Stimulated activated CD8-positive, alpha-beta memory T cell treated with anti-CD3 and anti-CD28 coated beads, Interleukin-12 subunit alpha, Interleukin-12 subunit beta, amount 100 ng/mL, for 4 hours (primary cell): ENCODE results near the gene PNP.

Experiments
- DNase-seq: peaks from one replicate; pipeline ENCODE4 v3.0.0-alpha.2; 2020; ENCODE audit warnings: low read depth

Gene PNP

GRCh38 chr14:20455355-20456300 is 13.6 kb upstream of the PNP start:
- no peak for DNase-seq

GRCh38 chr14:20456971-20457370 is 12.2 kb upstream of the PNP start:
- no peak for DNase-seq

- DNase-seq: no peak
Measured at GRCh38 chr14:20458031-20458789, 11.0 kb upstream of the PNP start.

- DNase-seq: no peak
Measured at GRCh38 chr14:20460458-20461224, 8.6 kb upstream of the PNP start.

- peak; percentile 96 for DNase-seq
Measured at GRCh38 chr14:20461225-20462141, 7.7 kb upstream of the PNP start, which contains the start of gene PIP4P1. Gene PIP4P1, minus strand, starts transcription at chr14:20461434. Its CDS starts 109 bp downstream, at chr14:20461325.

- no peak for DNase-seq
Measured at GRCh38 chr14:20468764-20469241, 403 bp upstream of the PNP start.

- no peak for DNase-seq
Measured at GRCh38 chr14:20469890-20470602, 840 bp downstream of the PNP start.

- no peak for DNase-seq
Measured at GRCh38 chr14:20470603-20470901, 1.3 kb downstream of the PNP start.

- DNase-seq: no peak
Measured at GRCh38 chr14:20472536-20473169, 3.4 kb downstream of the PNP start.

GRCh38 chr14:20476776-20477175 is 7.6 kb downstream of the PNP start:
- no peak for DNase-seq

GRCh38 chr14:20477211-20477876 is 8.1 kb downstream of the PNP start:
- no peak for DNase-seq

GRCh38 chr14:20478894-20479293 is 9.7 kb downstream of the PNP start:
- DNase-seq: no peak

- no peak for DNase-seq
Measured at GRCh38 chr14:20482382-20482781, 13.2 kb downstream of the PNP start.

GRCh38 chr14:20485900-20486299 is 16.7 kb downstream of the PNP start:
- DNase-seq: no peak

- no peak for DNase-seq
Measured at GRCh38 chr14:20486684-20487395, 17.6 kb downstream of the PNP start.

GRCh38 chr14:20487396-20487725 is 18.2 kb downstream of the PNP start:
- no peak for DNase-seq

GRCh38 chr14:20489093-20489994 is 20.1 kb downstream of the PNP start:
- DNase-seq: no peak

GRCh38 chr14:20490563-20490962 is 21.4 kb downstream of the PNP start:
- DNase-seq: no peak
